ENCODE results near the gene PHC2.
A peak's percentile ranks its signal among the peaks of the same experiment; 100 is the strongest.

PHC2 gene

DNA sequence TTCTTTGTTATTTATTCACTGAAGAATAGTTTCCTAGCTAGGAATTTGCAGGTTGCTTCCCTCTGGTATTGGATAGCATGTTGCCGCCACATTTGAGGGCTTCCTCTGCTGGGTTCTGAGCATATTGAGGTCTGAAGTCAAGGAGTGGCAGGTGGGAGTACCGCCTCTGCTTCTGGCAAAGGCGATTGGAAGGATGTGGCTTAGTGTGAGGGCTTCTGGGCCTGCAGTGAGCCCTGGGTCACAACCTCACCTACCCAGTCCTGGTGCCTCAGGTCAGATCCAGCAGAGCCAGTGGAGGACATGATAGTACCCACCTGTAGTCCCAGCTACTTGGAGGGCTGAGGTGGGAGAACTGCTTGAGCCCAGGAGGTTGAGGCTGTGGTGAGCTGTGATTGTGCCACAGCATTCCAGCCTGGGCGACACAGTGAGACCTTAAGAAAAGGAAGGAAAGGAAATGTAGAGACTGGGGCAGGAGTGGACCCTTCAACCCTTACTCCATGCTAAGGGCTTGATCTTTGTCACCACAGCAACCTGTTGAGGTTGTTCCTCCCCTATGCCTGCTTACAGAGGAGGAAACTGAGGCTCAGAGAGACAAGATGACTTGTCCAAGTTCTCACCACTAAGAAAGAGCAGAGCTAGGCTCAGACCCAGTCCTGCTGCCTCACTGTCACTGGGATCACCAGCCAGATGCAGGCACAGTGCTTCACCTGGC, 132.8 kb downstream of the PHC2 start:
- H3K4me3 ChIP-seq (ENCODE audit: control insufficient read depth, low read depth, low read length) = no peak overlapping the region
- no peak for TF ChIP-seq CTCF (conservative IDR thresholded peaks at IDR 0.05; ENCODE audit: control insufficient read depth, insufficient read depth, low read depth, low read length)
- no peak for DNase-seq (ENCODE audit: low read depth)

DNA sequence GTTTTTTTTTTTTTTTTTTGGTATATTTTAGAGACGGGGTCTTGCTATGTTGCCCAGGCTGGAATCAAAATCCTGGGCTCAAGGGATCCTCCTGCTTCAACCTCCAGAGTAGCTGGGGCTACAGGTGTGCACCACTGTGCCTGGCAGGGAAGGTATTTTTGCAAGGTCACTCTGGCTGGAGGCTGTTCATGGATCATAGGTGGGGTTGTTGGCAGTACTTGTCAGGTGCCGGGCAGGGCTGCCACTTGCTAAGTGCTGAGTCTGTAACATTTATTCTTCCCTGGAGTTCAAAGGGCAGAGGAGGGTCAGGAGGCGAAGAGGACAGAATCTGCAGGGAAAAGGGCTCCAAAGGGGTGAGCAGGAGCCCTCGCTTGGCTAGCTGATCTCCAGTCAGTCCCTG, 134.1 kb downstream of the PHC2 start:
- no peak for DNase-seq (ENCODE audit: low read depth)
- TF ChIP-seq CTCF (conservative IDR thresholded peaks at IDR 0.05; ENCODE audit: control insufficient read depth, insufficient read depth, low read depth, low read length) = no peak
- H3K4me3 ChIP-seq (ENCODE audit: control insufficient read depth, low read depth, low read length) = no peak overlapping the region

- TF ChIP-seq CTCF (conservative IDR thresholded peaks at IDR 0.05; ENCODE audit: control insufficient read depth, insufficient read depth, low read depth, low read length) = no peak
- no peak overlapping the region for H3K4me3 ChIP-seq (ENCODE audit: control insufficient read depth, low read depth, low read length)
- no peak for DNase-seq (ENCODE audit: low read depth)
Observed at GRCh38 chr1:33296082-33296458, 134.8 kb downstream of the PHC2 start.

DNA sequence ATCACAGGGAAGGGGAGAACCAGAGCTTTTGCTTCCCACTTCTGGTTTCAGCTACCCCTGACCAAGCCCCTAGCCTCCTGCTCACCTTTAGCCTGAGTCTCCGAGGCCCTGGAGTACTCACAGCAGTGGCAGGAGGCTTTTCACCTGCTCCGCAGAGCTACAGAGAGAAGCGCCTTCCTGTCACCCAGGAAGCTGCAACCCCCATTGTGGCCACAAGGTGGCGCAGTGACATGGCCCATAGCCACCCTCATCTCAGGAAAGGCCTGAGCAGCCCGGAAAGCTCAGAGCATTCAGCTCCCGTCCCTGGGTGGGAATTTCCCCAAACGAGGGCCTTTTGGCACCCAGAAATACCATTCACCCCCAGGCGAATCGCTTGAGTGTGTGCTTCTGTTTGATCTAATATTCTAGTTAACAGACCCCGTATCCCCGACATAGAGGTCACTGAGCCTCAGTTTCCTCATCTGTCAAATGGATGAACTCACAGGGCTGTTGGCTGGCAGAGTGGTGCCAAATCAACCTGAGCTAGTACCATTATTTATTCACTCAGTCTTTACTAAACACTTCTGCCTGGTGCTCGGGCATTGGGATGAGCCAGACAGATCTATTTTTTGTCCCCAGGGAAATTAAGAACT, 135.3 kb downstream of the PHC2 start:
- peak; percentile 74 for DNase-seq (ENCODE audit: low read depth)
- H3K4me3 ChIP-seq (ENCODE audit: control insufficient read depth, low read depth, low read length) = no peak overlapping the region
- TF ChIP-seq CTCF (conservative IDR thresholded peaks at IDR 0.05; ENCODE audit: control insufficient read depth, insufficient read depth, low read depth, low read length) = peak; percentile 93

GRCh38 chr1:33295023-33295422, 135.9 kb downstream of the PHC2 start:
- no peak for DNase-seq (ENCODE audit: low read depth)
- no peak for TF ChIP-seq CTCF (conservative IDR thresholded peaks at IDR 0.05; ENCODE audit: control insufficient read depth, insufficient read depth, low read depth, low read length)
- H3K4me3 ChIP-seq (ENCODE audit: control insufficient read depth, low read depth, low read length) = no peak overlapping the region

DNA sequence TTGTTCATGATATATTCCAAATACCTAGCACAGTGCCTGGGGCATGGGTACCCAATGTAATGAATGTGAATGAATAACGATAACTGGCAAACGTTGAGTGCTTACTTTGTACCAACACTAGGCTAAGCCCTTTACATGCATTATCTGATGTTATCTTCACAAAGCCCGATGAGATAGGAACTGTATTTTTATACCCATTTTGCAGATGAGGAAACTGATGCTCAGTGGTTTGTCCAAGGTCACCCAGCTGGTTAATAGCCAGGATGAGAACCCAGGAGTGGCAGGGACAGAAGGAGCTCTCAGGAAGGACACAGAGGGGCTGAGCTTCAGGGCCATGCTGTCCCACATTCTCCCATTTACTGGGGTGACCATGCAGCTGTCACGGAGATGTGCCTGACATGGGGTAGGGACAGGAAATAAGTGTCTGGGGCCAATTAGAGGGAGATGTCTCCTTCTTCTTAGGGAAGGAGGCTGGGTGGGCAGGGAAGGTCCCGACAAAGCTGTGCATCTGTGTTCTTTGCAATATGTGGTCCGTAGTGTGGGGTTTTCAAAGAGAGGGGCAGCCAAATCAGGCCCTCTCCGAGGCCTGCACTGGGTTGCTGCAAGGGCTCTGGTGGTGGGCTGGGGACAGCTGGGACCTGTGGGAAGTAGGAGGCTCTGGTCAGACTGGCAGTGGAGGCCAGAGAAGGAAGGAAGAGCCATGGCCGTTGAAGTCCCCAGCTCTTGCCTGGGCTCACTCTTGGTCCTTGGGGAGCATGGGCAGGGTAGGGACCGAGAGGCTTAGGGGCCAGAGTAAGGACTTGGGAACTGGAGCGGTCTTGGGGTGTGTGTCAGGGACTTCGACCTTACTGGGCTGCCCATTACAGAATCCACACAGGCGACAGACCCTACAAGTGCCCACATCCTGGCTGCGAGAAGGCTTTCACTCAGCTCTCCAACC, 136.6 kb downstream of the PHC2 start:
- no peak for DNase-seq (ENCODE audit: low read depth)
- no peak overlapping the region for H3K4me3 ChIP-seq (ENCODE audit: control insufficient read depth, low read depth, low read length)

More for the DNA sequence above, 136.6 kb downstream of the PHC2 start:
- TF ChIP-seq CTCF (conservative IDR thresholded peaks at IDR 0.05; ENCODE audit: control insufficient read depth, insufficient read depth, low read depth, low read length) = no peak

Measured in fibroblast of mammary gland (primary cell).